Daoy (cell line): Measurements from ENCODE around the gene EMP2. TPM values are rescaled to one million over a fixed set of nuclear protein-coding genes. Genes with fewer than 3 reads are reported as not detected.

Experiments
- DNase-seq: peaks from one replicate; pipeline ENCODE4 v3.0.0-alpha.2; 2015; ENCODE audit warnings: low read depth
- total RNA-seq: library from RNA; depleted of rRNA; stranded (reverse); fragments of >200 nt; shearing (Covaris generic); gene quantifications from 2 replicates; pipeline ENCODE4 v1.2.3, GENCODE V29; 2014

Gene EMP2
- total RNA-seq, 1 experiment from 2014 or later, result 15.5 TPM

DNA sequence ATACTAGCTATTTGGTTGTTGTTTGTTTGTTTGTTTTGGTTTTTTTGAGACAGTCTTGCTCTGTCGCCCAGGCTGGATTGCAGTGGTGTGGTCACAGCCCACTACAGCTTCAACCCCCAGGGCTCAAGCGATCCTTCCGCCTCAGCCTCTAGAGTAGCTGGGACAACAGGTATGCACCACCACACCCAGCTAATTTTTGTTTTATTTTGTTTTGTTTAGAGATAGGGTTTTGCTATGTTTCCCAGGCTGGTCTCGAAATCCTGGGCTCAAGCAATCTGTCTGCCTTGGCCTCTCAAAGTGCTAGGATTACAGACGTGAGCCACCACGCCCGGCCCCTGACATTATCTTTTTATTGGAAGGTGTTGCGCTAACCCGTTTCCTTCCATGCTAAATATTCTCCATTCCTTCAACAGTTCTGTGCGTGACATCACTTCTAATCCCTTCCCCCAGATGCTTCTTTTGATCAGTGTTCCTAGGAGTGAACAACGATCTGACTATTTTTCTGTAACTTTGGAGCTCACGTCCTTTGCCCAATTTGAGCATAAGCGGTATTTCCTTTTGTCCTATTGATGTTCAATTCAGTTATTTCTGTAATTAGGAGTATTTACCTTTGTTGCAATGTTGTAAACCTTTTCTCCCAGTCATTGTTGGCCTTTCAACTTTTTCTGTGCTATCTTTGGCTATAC is 30.2 kb upstream of the EMP2 start:
- DNase-seq, result no peak

DNA sequence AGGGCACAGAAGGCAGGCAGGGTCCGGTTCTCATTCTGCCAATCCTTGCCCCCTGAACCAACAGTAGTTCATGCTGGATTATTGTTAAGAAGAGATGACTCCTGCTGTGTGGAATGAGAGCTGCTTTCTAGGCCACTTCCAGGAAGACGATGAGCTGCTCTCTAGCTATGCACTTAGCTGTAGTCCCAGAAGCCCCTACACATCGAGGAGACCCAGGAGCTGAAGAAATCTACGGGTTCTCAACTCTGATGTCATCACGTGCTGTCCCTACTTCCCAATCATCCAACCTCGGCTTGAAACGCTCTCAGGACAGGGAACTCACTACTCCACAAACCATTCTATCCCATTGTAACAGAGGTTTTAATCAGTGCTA is 29.0 kb upstream of the EMP2 start:
- peak; percentile 37 for DNase-seq

DNA sequence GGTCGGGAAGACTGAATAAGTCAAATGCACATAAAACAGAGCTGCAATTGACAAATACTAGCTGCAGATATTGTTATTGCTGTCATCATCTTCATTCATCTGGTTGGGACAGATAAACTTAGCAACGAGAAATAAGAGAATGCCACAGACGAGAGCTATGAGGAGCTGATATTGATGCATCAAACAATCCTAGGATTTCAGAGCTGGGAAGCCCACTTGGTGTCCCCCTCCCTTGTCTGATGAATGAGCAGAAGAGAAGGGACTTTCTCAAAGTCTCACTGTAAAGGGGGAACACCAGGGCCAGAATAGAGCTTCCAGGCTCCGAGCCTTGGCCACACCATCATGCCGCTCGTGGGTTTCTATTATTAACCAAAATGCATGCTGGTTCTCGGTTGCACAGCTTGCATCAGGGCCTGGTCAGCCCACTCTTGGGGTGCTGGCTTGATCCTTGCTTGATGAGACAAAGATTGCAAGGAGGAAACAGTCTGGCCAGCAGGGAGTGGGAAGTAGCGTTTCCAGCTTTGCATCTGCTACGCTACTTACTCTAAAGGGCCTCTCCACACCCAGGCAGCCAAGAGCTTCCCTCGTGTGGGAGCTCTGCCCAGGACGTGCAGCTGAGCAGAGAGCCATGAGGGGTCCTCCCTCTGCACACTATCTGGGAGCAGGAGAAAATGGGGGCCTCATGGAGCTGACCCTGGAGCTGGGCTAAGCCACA is 28.4 kb upstream of the EMP2 start:
- DNase-seq, result no peak

DNA sequence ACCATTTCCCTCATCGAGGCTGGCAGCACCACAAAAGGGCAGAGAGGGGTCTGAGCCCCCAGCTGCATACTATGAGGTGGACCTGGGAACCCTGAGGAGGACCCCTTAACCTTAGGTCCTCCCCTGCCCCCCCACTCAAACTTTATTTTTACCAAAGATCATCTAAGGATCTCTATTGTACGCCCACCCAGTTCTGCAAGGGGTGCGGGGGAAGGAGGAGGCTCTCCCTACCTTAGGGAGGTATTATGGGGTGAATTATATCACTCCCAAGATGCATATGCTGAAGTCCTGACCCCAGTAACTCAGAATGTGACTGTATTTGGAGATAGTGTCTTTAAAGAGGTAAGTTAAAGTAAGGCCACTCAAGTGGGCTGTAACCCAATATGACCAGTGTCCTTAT is 26.8 kb upstream of the EMP2 start:
- DNase-seq, result no peak

DNA sequence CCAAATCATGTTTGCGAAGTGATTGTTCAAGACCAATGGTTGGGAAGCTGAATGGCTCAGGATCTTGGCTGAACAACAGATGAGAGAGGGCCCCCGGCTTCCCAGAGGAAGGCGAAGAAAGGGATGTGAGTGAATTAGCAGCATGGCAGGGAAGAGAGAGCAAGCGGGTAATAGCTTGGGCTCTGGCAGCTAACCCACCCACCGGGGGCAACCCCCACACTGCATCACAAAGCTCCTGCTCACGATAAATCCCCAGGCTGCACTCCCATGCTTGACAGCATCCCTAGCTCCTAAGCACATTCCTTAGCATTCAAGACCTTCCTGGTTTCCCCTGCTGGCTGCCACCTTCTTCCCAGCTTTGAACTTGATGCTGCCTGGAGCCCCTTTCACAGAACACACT is 26.2 kb upstream of the EMP2 start:
- no peak for DNase-seq

DNA sequence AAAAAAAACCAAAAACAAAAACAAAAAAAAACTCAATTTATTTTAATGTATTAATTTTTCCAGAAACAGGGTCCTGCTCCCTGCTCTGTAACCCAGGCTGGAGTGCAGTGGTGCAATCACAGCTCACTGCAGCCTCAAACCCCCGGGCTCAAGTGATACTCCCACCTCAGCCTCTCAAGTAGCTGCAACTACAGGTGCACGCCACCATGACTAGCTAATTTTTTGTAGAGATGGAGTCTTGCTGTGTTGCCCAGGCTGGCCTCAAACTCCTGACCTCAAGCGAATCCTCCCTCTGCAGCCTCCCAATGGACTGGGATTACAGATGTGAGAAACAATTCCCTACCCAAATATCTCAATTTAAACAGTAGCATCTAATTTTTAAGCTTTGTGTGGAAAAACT is 25.2 kb upstream of the EMP2 start:
- no peak for DNase-seq

DNA sequence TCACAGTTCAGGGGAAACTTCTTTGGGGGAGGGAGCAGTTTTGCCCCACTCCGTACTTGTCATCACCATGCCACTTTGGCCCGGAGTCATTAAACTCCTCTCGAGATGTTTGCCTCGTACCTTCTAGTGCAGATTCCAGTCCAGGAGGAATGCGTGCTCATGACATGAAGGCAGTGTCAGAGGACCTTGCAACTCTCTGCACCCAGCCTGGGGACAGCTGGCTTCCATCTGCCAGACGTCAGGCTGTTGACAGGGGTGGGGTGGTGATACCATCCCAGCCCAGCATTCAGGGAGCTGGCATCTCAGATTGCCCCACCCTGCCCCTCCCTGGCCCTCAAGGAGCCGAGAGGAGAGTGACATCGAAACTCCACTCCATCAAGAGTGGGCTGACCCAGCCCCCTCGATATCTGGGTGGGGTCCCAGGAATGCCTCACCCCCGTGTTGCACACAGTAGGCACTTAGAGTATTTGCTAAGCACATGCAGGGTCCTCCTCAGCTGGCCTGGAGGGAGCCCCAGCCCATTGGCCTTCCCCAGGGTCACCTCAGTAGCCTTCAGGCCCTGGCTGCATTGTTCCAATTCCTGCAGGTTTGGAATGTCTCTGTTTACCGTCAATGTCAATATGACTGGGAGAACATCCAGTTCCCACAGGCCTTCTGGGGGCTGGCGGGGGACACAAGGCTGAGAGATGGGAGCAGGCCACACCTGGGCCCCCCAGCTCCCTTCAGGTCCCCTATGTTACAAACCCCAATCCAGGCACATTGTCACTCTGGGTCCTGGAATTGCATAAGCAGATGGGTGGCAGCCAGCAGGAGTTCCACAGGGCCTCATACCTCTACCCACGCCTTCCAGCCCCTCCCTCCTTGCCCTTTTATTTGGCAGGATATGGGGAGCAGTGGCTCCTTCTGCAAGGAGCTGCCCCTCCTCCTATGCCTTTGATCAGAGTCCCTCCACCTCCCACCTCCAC is 21.3 kb upstream of the EMP2 start:
- no peak for DNase-seq

DNA sequence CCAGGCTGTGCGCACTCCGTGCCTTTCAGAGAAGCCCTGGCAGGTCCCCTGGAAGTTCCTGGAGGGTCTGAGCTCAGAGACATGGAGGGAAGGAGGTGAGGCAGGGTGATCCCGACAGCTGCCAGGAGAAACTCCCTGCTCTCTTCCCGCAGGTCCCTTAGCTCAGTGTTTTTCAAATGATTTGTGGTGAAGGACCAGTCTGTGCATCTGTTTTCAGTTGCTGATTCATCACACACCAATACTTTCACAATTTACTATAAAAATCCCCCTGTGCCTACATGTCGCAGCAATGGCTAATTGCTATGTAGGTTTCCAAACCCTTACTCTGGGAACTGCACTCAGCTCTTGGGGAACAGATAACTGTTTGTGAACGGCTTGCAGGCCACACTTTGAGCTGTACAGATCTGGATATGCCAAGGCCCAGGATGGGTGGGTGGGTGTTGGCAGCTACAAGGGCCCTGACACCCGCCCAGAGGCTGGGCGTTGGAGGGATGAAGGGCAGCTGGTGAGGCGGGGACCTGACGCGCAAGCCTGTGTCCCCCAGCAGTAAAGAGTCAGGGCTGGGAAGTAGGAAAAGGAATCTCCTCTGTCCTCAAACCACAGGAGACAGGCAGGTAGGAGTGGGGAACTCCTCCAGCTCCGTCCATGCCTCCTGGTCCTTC is 20.5 kb upstream of the EMP2 start:
- DNase-seq, result no peak

DNA sequence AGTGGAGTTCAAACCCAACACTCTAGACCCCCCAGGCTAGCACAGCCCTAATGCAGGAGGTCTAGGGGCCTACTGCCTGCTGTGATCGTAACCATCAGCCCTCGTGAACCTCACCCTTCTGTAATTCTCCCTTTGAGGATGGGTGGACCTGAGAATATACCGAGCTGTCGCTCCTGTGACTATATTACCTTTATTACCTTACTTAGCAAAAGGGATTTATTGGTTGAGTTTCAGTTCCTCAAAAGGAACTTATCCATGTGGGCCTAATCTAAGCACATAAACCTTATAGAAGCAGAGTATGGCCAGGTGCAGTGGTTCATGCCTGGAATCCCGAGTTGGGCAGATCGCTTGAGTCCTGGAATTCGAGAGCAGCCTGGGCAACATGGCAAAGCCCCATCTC is 19.2 kb upstream of the EMP2 start:
- no peak for DNase-seq

DNA sequence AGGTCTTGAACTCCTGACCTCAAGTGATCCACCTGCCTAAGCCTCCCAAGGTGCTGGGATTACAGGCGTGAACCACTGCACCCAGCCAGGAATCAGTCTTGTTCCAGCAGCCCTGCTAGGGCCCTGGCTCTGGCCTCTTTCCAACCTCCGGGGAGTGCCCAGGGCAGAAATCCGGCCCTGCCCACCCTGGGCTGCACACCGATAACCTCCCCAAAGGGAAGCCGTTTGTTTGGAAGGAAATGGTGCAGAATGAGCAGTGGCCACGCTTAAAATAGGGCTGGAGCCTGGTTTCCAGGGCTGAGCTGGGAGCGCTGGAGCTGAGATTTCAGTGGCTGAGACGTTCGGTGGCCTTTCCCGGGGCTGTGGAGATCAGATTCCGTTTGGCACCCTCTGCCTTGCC is 17.8 kb upstream of the EMP2 start:
- DNase-seq, result no peak

DNA sequence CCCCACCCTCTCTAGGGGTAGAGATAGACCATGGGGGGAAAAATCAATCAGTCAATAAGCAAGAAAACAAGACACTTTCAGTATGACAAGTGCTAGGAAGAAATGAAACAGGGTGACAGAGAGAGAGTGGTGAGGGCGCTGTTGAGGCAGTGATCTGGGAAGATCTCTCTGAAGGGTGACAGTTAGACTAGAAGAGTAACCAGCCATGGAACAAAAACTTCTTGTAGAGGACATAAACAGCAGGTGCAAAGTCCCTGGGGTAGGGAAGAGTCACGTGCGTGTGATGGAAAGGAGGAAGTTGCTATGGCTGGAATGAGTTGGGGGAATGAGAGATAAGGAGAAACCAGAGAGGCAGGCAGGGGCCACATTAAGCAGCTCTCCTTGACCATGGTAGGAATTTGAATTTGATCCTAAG is 16.8 kb upstream of the EMP2 start:
- DNase-seq, result no peak

DNA sequence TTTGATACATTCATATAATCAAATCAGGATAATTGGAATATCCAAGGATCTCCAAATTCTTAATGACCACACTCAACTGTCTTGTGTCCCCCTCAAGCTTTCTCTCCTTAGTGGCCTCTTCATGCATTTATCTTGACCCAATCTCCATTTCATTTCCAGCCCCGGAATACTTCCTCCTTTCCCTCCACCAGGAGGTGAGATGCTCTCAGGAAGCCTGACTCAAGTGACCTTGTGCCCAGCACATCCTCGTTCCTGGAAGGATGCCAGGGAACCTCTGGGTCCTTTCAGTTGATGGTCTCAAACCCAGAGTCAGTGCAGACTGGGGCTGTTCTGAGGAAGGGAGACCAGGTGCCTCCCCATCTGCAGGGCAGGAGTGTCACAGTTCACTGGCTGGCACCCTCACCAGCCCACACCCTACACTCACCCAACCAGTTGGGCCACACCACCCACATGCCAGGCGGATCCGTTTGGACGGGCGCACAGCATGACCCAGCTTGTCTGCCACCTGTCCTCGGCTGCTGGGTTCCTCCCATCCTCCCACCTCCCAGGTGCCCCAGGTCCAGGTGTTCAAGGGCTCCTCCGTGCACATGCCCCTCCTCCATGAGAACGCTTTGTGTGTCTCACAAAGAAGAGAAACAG is 14.0 kb upstream of the EMP2 start:
- no peak for DNase-seq

DNA sequence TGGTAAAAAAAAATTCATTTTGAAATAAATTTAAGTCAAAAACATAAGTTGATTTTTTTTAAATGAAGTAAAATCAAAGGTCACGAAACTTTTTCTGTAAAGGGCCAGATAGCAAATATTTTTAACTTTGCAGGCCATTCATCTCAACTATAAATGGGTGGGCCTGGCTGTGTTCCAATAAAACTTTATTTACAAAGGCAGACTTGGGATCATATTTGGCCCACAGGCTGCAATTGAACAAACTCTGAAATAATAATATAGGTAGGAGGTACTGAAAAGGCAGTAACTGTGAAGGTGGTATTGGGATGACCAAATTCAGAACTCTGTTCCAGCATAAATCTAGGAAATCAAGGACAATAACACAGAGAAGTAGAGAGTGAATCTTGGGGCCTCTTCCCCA is 12.2 kb upstream of the EMP2 start:
- DNase-seq, result no peak

DNA sequence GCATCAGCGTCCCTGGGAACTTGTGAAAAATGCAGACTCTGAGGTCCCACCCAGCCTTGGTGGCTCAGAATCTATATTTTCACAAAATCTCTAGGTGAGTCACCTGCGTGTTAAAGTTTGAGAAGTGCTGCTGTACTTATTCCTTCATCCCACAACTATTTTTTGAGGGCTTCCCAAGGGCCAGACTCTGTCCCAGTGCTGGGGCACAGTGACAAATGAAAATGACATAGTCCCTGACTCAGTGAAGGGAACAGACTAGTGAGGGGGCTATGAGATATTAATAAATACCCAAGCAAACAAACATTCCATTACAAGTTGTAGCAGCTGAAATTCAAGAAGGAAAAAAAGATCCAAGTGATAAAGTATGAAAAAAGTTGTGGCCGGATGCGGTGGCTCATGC is 9.9 kb upstream of the EMP2 start:
- DNase-seq, result peak; percentile 27

DNA sequence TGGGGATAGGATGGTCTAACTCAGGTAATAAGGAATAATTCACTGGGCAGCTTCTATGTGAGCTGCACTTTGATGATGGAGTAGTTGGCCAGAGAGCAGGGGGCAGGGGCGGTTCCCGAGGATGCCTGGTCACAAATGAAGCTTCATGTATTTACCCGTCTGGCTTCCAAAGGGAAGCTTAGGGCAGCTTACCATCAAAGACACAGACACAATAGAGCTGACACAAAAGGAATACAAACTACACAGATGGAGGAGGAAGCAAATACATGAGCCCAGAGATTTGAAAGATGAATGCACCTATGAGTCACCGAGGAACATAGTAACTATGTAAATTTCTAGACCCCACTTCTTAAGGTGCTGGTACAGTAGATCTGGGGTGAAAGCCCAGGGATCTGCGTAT is 8.7 kb upstream of the EMP2 start:
- DNase-seq, result no peak

DNA sequence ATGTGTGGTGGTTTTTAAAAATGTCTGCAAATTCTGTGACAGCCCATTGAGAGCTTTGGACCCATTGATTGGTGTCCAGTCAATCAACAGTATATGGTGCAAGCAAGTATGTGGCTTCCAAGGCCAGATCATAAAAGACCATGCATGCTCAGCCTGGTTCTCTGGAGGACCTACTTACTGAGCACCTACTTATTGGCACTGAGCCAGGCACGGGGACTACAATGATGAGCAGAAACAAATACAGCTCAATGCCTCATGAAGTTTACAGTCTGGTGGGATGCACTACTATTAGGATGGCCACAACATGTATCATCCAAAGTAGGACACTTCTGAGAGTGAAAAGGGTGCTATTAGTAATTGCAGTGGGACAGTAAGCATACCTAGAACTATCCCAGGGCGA is 7.2 kb upstream of the EMP2 start:
- no peak for DNase-seq

DNA sequence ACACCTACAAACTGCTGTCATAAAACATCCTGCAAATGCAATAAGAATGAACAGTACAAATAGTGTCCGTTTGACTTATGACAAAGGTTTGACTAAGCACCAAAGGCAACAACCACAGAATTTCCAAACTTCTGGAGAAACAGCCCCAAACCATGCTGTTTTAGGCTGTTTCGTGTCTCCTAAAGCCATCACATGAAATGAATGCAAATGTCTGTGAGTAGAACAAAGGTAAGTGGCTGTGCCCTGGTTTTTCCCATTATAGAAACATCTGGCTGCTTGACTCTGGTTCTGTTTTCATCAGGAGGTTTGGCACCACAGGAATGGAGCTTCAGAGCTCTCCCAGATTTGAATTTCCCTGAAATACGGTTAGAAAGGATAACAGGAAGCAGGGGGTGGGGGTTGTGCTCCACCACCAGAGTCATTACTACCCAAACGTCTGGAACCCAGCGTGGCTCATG is 4.6 kb upstream of the EMP2 start:
- peak; percentile 64 for DNase-seq

DNA sequence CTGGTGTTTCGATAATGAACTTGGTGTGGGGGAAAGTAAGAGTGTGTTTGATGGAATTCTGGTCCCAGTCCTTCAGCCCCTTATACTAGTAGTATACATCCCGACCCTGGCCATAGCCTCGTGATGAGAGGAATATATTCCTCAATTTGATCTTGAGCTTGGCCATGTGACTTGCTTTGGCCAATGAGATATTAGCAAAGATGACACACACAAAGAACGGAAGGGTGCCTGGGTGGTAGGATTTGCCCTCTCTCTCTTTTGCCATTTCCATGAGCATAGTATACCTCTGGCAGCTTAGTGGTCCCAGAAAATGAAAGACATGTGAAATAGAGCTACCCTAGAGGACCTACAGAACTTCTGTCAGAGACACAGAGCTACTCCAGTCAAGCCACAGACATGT is 2.9 kb upstream of the EMP2 start:
- DNase-seq, result no peak

DNA sequence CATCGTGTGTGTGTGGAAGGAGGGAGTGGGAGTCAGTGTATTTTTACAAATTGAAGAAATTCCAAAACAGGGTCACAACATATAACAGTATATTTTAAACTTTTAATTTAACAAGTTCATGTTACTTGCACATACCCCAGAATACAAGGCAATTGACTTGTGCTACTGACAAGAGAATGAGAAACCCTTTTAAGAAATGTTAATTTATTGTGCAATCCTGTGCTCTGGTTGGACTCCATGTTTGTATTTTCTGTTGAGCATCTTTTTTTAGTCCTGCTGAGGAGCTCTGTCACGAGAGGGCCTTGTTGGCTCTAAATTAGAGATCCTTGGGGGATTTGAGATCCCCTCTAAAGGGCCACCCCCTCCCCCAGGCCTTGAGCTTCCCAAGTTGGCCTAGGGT is 1.1 kb upstream of the EMP2 start:
- no peak for DNase-seq

DNA sequence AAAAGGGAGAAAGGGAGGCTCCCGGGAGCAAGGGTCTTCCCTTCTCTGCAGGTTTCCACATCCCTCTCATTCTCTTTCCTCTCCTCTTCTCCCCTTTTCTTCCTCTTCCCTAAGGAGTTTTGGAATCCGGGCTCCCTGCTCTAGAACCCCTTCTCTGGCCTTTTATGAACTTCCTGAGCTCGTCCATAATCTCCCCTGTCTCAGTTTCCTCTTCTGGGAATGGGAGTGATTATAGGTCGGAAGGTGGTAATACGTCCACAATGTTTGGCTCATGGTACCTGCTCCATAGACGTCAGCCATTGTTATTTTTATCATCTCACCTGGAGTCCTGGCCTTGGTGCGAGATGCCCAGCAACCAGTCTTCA is 467 bp upstream of the EMP2 start:
- no peak for DNase-seq

DNA sequence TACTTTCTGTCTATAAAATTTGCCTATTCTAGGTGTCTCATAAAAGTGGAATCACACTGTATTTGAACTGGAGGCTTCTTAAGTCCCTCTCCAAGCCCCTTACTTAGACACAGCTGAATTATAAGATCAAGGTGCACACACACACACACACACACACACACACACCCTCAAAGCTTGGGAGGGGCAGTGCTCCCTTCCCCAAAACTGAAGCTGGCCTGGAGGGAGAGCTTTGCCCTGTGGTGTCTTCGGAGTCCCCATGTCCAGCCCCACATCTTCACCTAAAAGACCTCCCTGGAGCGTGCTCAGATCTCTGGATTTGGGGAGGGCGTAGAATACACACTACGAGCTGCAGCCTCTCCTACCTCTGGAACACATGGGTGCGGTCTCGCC is 828 bp downstream of the EMP2 start:
- no peak for DNase-seq
